Activated naive CD8-positive, alpha-beta T cell treated with anti-CD3 and anti-CD28 coated beads, Interleukin-2, amount 50 U/mL, for 24 hours (primary cell): ENCODE results near the gene NUP188.

Experiments
- ATAC-seq: fragments of 150-1000 bp; cut with Tn5 transposase; one replicate; pipeline ENCODE4 v1.10.0; 2021
- DNase-seq: peaks from one replicate; pipeline ENCODE4 v3.0.0; 2021
- H3K27ac Mint-ChIP-seq: one replicate; pipeline ENCODE4 v1.8.0; 2021; ENCODE audit warnings: mild to moderate bottlenecking, mixed read lengths
- H3K27me3 Mint-ChIP-seq: one replicate; pipeline ENCODE4 v1.8.0; 2021; ENCODE audit warnings: mixed read lengths
- H3K36me3 Mint-ChIP-seq: one replicate; pipeline ENCODE4 v1.8.0; 2021; ENCODE audit warnings: low read depth, mixed read lengths
- H3K4me1 Mint-ChIP-seq: one replicate; pipeline ENCODE4 v1.8.0; 2021; ENCODE audit warnings: mixed read lengths
- H3K4me3 Mint-ChIP-seq: one replicate; pipeline ENCODE4 v1.8.0; 2021; ENCODE audit warnings: mild to moderate bottlenecking, moderate library complexity, mixed read lengths
- H3K9me3 Mint-ChIP-seq: one replicate; pipeline ENCODE4 v1.8.0; 2021; ENCODE audit warnings: mixed read lengths

Gene NUP188

DNA sequence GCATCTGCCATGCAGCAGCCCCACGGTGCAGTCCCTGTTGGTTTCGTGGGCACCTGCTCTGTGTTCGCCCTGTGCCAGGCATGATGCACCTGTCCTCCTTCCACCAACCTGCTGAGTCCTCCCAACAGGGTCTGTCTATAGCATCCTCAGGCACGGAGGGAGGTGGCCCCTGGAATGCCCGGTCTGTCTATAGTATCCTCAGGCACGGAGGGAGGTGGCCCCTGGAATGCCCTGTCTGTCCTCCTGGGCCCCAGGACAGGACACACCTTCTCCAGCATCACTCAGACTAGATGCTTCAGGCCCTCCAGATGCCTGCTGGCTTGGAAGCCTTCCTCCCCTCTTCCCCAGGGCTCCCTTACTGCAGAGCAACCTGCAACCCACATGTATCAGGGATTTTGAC, 36.6 kb upstream of the NUP188 start:
- H3K4me1 Mint-ChIP-seq, result peaks cover 52% of the 10 kb centered on the region
- no peak for ATAC-seq

DNA sequence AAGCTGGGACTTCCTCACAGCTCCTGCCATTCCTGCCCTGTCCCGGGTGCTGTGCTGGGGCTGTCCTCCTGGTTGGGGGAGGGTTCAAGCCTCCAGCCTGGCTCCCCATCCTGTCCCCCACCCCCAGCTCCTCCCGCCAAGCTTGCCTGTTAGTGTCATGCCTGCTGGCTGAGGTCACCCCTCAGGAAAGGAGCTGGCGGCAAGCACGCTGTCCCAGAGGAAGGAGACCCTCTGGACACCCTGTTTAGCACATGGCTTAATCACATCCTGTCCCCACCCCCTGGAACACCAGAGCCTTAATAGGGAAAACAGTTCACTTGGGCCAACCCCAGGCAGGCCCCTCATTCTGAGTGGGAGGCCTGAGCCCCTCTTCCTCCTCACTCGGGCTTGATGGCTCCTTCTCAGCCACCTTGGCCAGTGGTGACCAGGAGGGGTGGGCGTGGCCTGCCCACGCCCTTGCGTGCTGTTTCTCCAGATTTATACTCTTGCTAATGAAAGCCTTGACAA, 35.9 kb upstream of the NUP188 start:
- Mint-ChIP-seq H3K27me3 (no peaks in the 10 kb centered on the region), H3K27ac (no peak overlapping the region), H3K36me3 (peaks cover 27% of the 10 kb centered on the region), H3K4me3 (no peak overlapping the region), H3K4me1 (peaks cover 51% of the 10 kb centered on the region), H3K9me3 (no peaks in the 10 kb centered on the region)
- no peak for ATAC-seq
- DNase-seq, result no peak

More for the DNA sequence above, 36.6 kb upstream of the NUP188 start:
- no peaks in the 10 kb centered on the region for H3K27me3 Mint-ChIP-seq
- no peak overlapping the region for H3K27ac Mint-ChIP-seq
- peaks cover 27% of the 10 kb centered on the region for H3K36me3 Mint-ChIP-seq
- H3K9me3 Mint-ChIP-seq, result no peaks in the 10 kb centered on the region
- DNase-seq, result no peak
- H3K4me3 Mint-ChIP-seq, result no peak overlapping the region

DNA sequence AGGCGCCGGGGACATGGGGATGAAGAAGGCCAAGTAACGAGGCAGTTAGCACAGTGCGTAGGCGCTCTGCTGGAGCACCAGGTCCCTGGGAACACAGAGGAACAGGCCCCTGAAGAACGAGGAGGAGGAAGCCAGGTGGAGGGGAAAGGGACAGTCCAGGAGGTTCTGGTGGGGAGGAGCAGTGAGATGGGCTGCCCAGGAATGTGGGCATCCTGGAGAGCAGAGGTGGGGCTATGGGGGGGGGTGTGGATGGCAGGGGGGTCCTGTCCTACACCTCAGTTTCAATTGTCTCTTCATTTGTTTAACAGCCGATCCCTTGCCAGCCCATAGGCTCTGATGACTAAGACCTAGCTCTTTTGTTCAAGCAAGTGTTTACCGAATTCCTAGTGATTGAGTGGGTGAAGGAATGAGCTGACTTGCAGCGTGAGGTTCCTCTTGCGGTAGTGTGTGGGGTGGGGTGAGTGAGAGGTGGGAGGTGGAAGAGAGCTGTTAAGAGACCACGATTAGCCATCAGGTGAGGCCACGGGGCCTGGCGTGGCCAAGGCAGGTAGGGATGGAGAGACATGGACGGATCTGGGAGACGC, 35.1 kb upstream of the NUP188 start:
- DNase-seq (no peak), ATAC-seq (peak; percentile 20)
- peak overlapping the region; percentile 23 for H3K27ac Mint-ChIP-seq
- peaks cover 49% of the 10 kb centered on the region for H3K4me1 Mint-ChIP-seq
- peaks cover 27% of the 10 kb centered on the region for H3K36me3 Mint-ChIP-seq
- H3K4me3 Mint-ChIP-seq, result no peak overlapping the region
- no peaks in the 10 kb centered on the region for H3K27me3 Mint-ChIP-seq
- no peaks in the 10 kb centered on the region for H3K9me3 Mint-ChIP-seq

DNA sequence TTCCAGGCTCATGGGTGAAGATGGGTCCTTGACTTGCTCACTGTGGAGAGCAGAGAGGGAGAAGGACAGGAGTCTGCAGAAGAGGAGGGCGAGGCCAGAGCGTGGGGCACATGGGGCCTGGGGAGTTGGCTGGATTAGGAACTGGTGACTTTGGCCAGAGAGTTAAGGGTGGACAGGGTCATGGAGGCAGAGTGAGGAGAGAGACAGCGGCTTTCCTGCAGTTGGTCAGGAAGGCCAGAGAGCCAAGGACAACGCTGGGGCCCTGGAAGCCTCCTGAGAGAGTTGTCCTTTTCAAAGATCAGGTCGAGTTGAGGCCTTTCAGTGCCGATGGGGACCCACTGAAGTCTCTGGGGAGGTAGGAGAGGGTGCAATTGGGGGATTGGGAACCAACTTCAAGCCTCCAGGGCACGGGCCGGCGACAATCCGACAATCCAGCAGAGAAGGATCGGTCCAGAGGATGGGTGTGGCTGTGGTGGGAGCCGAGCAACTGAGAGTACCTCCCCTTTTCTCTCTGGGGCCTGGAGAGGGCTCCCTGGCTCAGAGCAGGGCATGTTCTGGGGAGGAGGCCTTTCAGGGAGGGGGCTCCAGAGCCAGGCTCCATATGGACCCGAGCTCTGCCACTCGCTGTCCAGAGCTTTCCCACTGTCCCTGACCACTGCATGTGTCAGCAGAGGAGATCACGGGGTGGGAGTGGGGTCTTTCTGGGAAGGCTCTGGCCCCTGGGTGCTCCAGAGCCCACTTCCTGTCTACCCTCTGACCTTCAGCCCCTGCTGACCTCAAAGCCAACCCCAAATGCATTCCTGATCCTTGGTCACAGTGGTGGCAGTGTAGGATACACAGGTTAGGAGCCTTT, 34.2 kb upstream of the NUP188 start:
- Mint-ChIP-seq H3K4me1 (peaks cover 49% of the 10 kb centered on the region), H3K27ac (peak overlapping the region; percentile 42), H3K9me3 (no peaks in the 10 kb centered on the region), H3K27me3 (no peaks in the 10 kb centered on the region), H3K4me3 (no peak overlapping the region), H3K36me3 (peaks cover 23% of the 10 kb centered on the region)
- DNase-seq, result no peak
- ATAC-seq, result no peak

DNA sequence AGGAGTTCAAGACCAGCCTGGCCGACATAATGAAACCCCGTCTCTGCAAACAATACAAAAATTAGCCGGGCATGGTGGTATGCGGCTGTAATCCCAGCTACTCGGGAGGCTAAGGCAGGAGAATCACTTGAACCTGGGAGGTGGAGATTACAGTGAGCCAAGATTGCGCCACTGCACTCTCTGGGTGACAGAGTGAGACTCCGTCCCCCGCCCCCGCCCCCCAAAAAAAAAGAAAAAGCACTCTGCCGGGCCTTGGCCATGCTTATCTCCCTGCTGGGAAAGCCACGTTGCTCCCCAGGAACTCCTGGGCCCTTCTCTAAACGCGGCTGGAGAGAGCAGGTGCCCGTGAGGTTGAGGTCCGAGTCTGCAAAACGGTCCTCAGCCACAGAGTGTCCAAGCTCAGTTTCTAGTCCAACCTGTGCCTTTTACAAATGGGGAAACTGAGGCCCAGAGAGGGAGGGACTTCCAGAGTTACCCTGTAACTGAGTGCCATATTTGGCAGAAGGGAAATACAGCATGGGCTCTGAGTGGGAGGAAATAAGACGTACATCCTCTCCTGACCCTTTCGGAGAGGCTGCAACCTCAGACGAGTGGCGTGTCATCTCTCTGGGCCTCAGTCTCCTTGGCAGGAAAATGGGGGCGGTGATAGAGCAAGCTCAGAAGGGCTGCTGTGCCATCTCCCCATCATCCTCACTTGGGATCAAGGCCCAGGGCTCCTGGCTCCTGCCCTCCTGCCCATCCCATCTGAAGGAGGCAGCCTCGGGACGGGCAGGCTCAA, 33.3 kb upstream of the NUP188 start:
- DNase-seq, result peak; percentile 28
- no peak overlapping the region for H3K4me3 Mint-ChIP-seq
- peak; percentile 62 for ATAC-seq
- H3K9me3 Mint-ChIP-seq, result no peaks in the 10 kb centered on the region
- H3K27ac Mint-ChIP-seq, result no peak overlapping the region
- peaks cover 15% of the 10 kb centered on the region for H3K36me3 Mint-ChIP-seq
- no peaks in the 10 kb centered on the region for H3K27me3 Mint-ChIP-seq
- H3K4me1 Mint-ChIP-seq, result peaks cover 45% of the 10 kb centered on the region

DNA sequence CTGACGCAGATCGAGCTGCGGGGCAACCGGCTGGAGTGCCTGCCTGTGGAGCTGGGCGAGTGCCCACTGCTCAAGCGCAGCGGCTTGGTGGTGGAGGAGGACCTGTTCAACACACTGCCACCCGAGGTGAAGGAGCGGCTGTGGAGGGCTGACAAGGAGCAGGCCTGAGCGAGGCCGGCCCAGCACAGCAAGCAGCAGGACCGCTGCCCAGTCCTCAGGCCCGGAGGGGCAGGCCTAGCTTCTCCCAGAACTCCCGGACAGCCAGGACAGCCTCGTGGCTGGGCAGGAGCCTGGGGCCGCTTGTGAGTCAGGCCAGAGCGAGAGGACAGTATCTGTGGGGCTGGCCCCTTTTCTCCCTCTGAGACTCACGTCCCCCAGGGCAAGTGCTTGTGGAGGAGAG, 31.3 kb upstream of the NUP188 start:
- no peak overlapping the region for H3K27ac Mint-ChIP-seq
- DNase-seq, result no peak
- H3K36me3 Mint-ChIP-seq, result peaks cover 10% of the 10 kb centered on the region
- H3K4me1 Mint-ChIP-seq, result peaks cover 31% of the 10 kb centered on the region
- no peak for ATAC-seq
- no peaks in the 10 kb centered on the region for H3K9me3 Mint-ChIP-seq
- H3K4me3 Mint-ChIP-seq, result no peak overlapping the region
- no peaks in the 10 kb centered on the region for H3K27me3 Mint-ChIP-seq

DNA sequence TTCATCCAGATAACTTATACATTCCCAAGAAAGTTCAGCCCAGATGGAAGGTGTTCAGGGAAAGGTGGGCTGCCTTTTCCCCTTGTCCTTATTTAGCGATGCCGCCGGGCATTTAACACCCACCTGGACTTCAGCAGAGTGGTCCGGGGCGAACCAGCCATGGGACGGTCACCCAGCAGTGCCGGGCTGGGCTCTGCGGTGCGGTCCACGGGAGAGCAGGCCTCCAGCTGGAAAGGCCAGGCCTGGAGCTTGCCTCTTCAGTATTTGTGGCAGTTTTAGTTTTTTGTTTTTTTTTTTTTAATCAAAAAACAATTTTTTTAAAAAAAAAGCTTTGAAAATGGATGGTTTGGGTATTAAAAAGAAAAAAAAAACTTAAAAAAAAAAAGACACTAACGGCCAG, 30.8 kb upstream of the NUP188 start:
- DNase-seq (no peak), ATAC-seq (no peak)
- H3K27ac Mint-ChIP-seq, result no peak overlapping the region
- H3K36me3 Mint-ChIP-seq, result peaks cover 10% of the 10 kb centered on the region
- H3K4me3 Mint-ChIP-seq, result no peak overlapping the region
- H3K27me3 Mint-ChIP-seq, result no peaks in the 10 kb centered on the region
- H3K4me1 Mint-ChIP-seq, result peaks cover 27% of the 10 kb centered on the region
- H3K9me3 Mint-ChIP-seq, result no peaks in the 10 kb centered on the region

DNA sequence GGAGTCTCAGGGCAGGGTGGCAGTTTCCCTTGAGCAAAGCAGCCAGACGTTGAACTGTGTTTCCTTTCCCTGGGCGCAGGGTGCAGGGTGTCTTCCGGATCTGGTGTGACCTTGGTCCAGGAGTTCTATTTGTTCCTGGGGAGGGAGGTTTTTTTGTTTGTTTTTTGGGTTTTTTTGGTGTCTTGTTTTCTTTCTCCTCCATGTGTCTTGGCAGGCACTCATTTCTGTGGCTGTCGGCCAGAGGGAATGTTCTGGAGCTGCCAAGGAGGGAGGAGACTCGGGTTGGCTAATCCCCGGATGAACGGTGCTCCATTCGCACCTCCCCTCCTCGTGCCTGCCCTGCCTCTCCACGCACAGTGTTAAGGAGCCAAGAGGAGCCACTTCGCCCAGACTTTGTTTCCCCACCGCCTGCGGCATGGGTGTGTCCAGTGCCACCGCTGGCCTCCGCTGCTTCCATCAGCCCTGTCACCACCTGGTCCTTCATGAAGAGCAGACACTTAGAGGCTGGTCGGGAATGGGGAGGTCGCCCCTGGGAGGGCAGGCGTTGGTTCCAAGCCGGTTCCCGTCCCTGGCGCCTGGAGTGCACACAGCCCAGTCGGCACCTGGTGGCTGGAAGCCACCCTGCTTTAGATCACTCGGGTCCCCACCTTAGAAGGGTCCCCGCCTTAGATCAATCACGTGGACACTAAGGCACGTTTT, 30.2 kb upstream of the NUP188 start:
- H3K9me3 Mint-ChIP-seq, result no peaks in the 10 kb centered on the region
- ATAC-seq (no peak), DNase-seq (no peak)
- H3K36me3 Mint-ChIP-seq, result peaks cover 10% of the 10 kb centered on the region
- no peak overlapping the region for H3K27ac Mint-ChIP-seq
- no peaks in the 10 kb centered on the region for H3K27me3 Mint-ChIP-seq
- H3K4me1 Mint-ChIP-seq, result peaks cover 24% of the 10 kb centered on the region
- no peak overlapping the region for H3K4me3 Mint-ChIP-seq

DNA sequence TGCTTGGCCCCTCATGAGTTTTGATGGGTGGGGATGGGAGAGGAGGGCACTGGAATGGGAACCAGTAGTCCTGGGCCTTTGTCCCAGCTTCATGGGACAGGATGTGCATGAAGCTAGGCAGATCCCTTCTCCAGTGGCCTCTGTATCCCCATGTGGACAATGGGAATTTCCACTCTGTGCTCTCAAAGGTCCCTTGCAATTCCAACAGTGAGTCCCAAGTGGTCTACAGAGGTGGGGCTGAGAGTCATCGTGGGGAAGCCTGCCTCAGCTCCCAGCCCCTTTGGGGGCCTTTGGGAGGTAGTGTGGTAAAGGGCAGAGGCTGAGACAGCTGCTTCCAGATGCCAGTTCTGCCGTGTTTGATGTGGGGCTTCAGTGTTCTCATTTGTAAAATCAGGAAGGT, 28.6 kb upstream of the NUP188 start:
- ATAC-seq (no peak), DNase-seq (no peak)
- H3K27ac Mint-ChIP-seq, result no peak overlapping the region
- H3K36me3 Mint-ChIP-seq, result peaks cover 4% of the 10 kb centered on the region
- H3K4me3 Mint-ChIP-seq, result no peak overlapping the region
- H3K4me1 Mint-ChIP-seq, result peaks cover 18% of the 10 kb centered on the region
- no peaks in the 10 kb centered on the region for H3K9me3 Mint-ChIP-seq
- H3K27me3 Mint-ChIP-seq, result no peaks in the 10 kb centered on the region

DNA sequence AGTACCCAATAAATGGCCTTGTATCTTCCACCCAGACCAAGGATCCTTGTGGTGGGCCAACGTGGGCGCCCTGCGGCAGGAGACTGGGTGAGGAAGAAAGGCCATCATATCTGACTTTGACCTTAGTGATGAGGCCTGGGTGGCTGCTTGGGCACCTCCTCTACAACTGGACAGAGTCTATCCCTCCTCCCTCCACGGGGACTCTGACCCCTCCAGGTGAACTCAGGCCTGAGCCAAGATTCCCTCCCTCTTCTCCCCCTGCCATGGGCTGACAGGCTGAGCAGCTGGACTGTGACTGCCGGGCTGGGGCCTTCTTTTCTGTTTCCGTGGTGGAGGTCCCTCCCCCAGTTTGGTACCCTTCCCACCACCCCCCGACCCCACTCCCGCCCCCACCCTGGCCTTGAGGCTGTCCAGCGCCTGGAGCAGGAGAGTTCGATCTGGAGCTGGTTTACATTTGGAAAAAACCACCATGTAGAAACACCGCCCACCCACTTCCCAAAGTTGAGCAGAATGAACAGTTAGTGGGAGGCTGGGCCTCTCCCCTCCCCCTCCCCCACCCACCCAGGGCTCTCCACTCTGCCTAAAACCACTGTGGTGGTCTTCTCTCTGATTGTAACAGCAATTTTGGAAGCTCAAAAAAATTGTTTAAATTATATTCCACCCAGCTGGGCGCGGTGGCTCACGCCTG, 28.0 kb upstream of the NUP188 start:
- Mint-ChIP-seq H3K27ac (no peak overlapping the region), H3K4me1 (peaks cover 13% of the 10 kb centered on the region), H3K27me3 (no peaks in the 10 kb centered on the region), H3K9me3 (no peaks in the 10 kb centered on the region), H3K36me3 (peaks cover 4% of the 10 kb centered on the region), H3K4me3 (no peak overlapping the region)
- DNase-seq, result no peak
- ATAC-seq, result no peak

DNA sequence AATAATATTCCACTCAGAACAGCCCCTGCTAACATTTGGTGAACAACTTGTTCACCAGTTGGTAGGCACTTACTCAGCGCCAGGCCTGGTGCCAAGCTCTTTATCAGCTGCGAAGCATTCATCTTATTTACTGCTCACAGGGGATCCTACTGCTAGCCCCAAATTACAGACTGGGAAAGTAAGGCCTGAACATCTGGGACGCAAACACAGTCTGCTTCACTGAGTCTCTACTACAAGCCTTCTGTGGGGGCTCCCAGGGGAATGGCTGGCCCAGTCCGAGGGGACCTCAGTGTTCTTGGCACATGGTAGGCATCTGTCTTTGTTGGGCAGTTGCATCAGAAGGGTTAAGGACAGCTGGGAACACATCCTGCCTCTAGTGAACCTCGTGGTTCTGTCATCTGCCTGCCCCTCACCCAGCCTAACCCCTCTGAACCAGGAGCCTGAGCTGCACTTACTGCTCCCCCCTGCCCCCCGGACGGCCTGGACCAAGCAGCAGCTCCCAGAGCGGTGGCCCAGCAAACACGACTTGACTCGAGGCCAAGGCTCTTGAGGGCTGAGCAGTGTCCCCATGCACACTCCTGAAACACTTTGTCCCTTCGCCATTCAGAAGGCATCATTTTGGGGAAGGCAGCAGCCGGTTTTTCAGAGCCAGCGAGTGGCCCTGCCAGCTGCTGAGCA, 27.0 kb upstream of the NUP188 start, which contains the start of gene PHYHD1:
Gene PHYHD1, plus strand, starts transcription at position 602 of the 678 bp plus-strand sequence. CDS start 1,342 bp downstream, outside the sequence.
- Mint-ChIP-seq H3K27me3 (no peaks in the 10 kb centered on the region), H3K4me3 (no peak within 1 kb of the TSS), H3K27ac (peak within 1 kb of the TSS; percentile 22), H3K9me3 (no peaks in the 10 kb centered on the region), H3K36me3 (peaks cover 4% of the 10 kb centered on the region), H3K4me1 (peaks cover 13% of the 10 kb centered on the region)
- ATAC-seq, result no peak
- DNase-seq, result no peak

DNA sequence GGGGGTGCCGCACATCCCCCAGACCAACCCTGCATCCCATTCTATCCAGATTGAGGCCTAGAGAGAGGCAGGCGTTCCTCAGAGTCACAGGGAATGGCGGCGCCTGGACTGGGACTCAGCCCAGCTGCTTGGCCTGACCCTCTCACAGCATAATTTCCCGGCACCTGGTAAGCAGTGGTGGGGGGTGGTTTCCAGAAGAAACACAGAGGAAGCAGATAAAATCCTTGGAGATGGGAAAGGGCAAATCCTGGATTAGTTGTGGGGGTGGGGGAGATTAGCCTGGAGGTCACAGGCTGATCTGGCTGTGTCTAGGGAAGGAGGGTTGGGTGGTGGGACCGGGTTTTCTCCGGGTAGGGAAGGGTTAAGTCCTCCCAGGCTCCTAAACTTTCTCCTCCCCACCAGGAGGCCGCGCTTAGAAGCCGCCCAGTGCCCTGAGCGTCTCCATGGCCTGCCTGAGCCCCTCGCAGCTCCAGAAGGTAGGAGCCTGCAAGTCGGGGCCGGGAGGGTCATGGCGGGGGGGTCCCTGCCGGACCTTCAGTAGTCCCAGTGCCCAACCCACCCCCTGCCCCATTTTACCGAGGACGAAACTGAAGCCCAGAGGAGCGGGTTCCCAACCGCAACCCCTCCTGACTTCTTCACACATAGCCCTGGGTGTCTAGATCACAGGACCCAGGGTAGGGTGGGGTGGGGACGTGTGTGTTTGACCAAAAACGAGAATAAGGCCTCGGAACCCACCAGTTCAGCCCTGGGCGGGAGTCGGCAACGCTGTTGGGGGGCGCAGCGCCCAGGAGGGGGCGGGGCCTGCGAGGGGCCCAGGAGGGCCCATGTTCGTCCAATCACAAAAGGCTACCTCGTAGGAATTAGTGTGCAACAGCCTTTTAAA, 25.4 kb upstream of the NUP188 start:
- H3K4me3 Mint-ChIP-seq, result peak overlapping the region; percentile 34
- no peaks in the 10 kb centered on the region for H3K9me3 Mint-ChIP-seq
- no peak overlapping the region for H3K27ac Mint-ChIP-seq
- H3K36me3 Mint-ChIP-seq, result peaks cover 4% of the 10 kb centered on the region
- H3K4me1 Mint-ChIP-seq, result peaks cover 13% of the 10 kb centered on the region
- peak; percentile 80 for ATAC-seq
- H3K27me3 Mint-ChIP-seq, result no peaks in the 10 kb centered on the region
- peak; percentile 35 for DNase-seq
